NCI-H1694 (cell line): ENCODE measurements around the gene THOC2.
"Not testable (repeated sequence)": the region's sequence is repeated elsewhere in the genome, so short reads cannot be mapped to it uniquely, and the experiment has no call there.

Source experiments
- DNase-seq: peaks from one replicate; lab custom pipeline; 2025; lab: John Stamatoyannopoulos, UW

THOC2 gene, protein sequence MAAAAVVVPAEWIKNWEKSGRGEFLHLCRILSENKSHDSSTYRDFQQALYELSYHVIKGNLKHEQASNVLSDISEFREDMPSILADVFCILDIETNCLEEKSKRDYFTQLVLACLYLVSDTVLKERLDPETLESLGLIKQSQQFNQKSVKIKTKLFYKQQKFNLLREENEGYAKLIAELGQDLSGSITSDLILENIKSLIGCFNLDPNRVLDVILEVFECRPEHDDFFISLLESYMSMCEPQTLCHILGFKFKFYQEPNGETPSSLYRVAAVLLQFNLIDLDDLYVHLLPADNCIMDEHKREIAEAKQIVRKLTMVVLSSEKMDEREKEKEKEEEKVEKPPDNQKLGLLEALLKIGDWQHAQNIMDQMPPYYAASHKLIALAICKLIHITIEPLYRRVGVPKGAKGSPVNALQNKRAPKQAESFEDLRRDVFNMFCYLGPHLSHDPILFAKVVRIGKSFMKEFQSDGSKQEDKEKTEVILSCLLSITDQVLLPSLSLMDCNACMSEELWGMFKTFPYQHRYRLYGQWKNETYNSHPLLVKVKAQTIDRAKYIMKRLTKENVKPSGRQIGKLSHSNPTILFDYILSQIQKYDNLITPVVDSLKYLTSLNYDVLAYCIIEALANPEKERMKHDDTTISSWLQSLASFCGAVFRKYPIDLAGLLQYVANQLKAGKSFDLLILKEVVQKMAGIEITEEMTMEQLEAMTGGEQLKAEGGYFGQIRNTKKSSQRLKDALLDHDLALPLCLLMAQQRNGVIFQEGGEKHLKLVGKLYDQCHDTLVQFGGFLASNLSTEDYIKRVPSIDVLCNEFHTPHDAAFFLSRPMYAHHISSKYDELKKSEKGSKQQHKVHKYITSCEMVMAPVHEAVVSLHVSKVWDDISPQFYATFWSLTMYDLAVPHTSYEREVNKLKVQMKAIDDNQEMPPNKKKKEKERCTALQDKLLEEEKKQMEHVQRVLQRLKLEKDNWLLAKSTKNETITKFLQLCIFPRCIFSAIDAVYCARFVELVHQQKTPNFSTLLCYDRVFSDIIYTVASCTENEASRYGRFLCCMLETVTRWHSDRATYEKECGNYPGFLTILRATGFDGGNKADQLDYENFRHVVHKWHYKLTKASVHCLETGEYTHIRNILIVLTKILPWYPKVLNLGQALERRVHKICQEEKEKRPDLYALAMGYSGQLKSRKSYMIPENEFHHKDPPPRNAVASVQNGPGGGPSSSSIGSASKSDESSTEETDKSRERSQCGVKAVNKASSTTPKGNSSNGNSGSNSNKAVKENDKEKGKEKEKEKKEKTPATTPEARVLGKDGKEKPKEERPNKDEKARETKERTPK (N-terminal part only)

GRCh38 chrX:123732670-123733363 lies at the start of gene THOC2:
THOC2 (minus strand) TSS chrX:123733052; CDS start chrX:123733022, 30 bp downstream.
- DNase-seq, result peak; percentile 91

DNA sequence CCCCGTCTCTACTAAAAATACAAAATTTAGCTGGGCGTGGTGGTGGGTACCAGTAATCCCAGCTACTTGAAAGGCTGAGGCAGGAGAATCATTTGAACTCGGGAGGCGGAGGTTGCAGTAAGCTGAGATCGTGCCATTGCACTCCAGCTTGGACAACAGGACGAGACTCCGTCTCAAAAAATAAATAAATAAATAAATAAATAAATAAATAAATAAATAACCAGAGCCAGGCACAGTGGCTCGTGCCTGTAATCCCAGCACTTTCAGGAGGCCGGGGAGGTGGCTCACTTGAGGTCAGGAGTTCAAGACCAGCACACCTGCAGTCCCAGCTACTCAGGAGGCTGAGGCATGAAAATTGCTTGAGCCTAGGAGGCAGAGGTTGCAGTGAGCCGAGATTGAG lies 48.9 kb upstream of the THOC2 start:
- DNase-seq, result not testable (repeated sequence)

DNA sequence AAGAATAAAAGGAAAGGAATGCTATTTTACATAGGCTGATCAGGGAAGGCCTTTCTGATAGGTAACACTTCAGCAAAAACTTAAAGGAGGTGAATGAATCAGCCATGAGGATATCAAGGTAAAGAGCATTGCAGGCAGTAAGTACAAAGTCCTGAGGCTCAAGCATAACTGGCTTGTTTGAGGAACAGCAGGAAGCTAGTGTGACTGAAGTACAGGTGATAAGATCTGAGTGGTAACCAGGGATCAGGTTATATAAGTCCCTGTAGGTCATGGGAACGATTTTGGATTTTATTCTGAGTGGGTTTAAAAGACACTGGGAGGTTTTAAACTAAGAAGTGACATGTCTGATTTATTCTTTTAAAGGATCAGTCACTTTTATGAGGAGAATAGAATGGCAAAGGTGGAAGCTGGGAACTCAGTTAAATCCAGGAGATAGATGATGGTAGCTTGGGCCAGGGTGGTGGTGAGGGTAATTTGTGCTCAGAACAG lies 47.1 kb upstream of the THOC2 start:
- no peak for DNase-seq

GRCh38 chrX:123773258-123773988 lies 40.6 kb upstream of the THOC2 start:
- no peak for DNase-seq

GRCh38 chrX:123771449-123772064 lies 38.7 kb upstream of the THOC2 start:
- DNase-seq, result no peak

- DNase-seq, result peak; percentile 78
These were observed 32.4 kb upstream of the THOC2 start for GRCh38 chrX:123764967-123765871.

- DNase-seq, result not testable (repeated sequence)
These were observed 27.0 kb upstream of the THOC2 start for GRCh38 chrX:123759849-123760248.

DNA sequence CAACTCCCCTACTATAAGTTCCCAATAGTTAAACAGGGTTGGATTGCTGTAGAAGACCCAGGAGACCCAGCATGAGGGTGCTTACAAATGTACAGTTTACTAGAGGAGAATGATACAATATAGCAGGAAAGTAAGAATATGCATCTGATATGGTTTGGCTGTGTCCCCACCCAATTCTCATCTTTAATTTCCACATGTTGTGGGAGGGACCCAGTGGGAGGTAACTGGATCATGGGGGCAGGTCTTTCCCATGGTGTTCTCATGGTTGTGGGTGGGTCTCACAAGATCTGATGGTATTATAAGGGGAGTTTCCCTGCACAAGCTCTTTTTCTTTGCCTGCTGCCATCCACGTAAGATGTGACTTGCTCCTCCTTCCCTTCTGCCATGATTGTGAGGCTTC lies 24.9 kb upstream of the THOC2 start:
- not testable (repeated sequence) for DNase-seq

DNA sequence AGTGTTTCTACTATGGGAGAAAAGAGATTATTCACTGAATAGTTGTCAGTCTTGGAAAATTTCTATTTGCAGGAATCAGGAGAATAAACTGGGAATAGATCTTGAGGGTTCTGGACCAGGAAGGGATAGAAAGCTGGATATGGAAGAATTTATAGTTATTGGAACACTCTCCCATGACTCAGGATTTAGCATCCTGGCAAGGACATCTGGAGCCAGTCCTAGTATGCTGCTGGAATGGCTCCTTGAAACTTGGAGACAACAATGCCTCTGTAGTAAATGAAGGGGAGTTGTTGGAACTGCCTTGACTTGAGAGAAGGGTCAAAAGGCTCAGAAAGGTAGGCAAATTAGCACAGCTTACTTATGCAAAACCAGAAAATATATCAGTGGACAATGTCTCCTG lies 23.5 kb upstream of the THOC2 start:
- DNase-seq, result no peak

DNA sequence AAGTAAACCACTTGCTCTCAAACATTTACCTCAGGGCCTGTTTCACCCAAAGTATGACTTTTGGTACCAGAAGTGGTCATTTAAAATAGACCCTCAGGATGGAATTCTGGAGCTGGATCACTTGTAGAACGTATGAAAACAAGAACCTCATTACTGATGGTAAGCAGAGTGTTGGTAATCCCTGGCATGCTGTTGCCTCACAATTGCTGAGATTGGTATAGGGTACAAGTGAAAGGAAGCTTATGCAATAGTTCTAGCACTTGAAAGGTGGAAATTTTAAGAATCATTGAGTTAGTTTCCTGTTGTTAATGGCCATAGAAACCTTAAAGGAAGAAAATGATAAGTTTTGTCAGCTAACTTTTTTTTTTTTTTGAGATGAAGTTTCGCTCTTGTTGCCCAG lies 22.3 kb upstream of the THOC2 start:
- DNase-seq, result no peak

DNA sequence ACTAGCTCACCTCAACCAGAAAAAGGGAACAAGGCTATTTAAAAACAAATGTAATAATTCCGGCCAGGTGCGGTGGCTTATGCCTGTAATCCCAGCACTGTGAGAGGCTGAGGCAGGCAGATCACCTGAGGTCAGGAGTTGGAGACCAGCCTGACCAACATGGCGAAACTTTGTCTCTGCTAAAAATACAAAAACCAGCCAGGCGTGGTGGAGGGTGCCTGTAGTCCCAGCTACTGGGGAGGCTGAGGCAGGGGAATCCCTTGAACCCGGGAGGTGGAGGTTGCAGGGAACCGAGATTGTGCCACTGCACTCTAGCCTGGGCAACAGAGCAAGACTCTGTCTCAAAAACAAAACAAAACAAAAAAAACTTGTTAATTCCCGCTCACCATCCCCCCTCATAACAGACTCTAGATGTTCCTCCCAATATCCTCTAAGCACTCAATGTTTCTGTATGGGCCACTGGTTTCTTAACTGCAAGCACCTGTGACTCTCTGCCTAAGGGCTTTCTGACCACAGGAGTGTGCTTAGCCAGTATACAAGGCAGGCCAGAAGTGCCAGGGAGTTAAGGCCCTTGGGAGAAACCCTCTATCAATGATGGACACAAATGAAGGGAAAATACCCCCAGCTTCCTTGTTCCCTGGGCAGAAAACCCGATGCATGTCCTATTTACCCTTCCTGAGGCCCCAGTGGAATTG lies 21.0 kb upstream of the THOC2 start:
- DNase-seq, result no peak

GRCh38 chrX:123749643-123750042 lies 16.8 kb upstream of the THOC2 start:
- no peak for DNase-seq

- no peak for DNase-seq
These were observed 12.7 kb upstream of the THOC2 start for GRCh38 chrX:123745511-123745910.

- no peak for DNase-seq
These were observed 10.5 kb upstream of the THOC2 start for GRCh38 chrX:123743312-123743711.

DNA sequence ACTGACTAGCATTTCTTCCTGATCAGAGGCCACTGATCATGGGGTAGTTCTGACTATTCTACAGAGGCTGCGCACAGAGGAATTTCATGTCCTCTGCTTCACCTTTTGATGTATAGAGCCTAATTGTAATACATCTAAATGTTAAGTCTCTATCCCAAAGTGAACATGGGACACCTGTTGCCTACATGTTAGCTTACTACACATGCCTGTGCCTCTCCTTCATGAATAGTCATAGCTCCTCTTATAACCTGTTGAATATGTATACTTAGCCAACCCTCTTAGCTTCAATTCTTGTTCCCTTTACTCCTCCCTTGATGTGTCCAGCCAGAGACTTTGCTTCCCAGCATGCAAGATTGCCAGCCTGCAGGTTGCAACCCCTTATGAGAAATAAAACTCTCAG lies 9.6 kb upstream of the THOC2 start:
- no peak for DNase-seq

- DNase-seq, result no peak
These were observed 7.7 kb upstream of the THOC2 start for GRCh38 chrX:123740536-123740935.

GRCh38 chrX:123740006-123740405 lies 7.2 kb upstream of the THOC2 start:
- DNase-seq, result no peak

- no peak for DNase-seq
These were observed 6.6 kb upstream of the THOC2 start for GRCh38 chrX:123739474-123739873.
